Epithelial cell of esophagus (primary cell): Measurements from ENCODE around the gene ZNF628.

ENCODE experiments used
- DNase-seq: peaks from one replicate; pipeline ENCODE4 v3.0.0; 2010; ENCODE audit warnings: low read depth
- H3K4me3 ChIP-seq: 2 replicates; pipeline ENCODE4 v1.5.1; 2011; ENCODE audit warnings: mild to moderate bottlenecking, low read length, control low read depth
- CTCF ChIP-seq: IDR thresholded peaks from 2 replicates; pipeline ENCODE4 v1.5.1; 2011; ENCODE audit warnings: low read depth, mild to moderate bottlenecking, low read length, control low read depth, inconsistent platforms; ENCODE audit not compliant: insufficient read depth; ENCODE audit errors: missing control alignments

The ZNF628 gene

GRCh38 chr19:55488986-55489710, 12.7 kb downstream of the ZNF628 start:
- no peak for DNase-seq
- H3K4me3 ChIP-seq: no peak overlapping the region
- TF ChIP-seq CTCF: no peak

GRCh38 chr19:55489711-55490477, 13.5 kb downstream of the ZNF628 start:
- TF ChIP-seq CTCF: no peak
- DNase-seq: no peak
- no peak overlapping the region for H3K4me3 ChIP-seq

GRCh38 chr19:55490478-55491432, 14.3 kb downstream of the ZNF628 start:
- TF ChIP-seq CTCF: no peak
- DNase-seq: no peak
- H3K4me3 ChIP-seq: no peak overlapping the region

- DNase-seq: no peak
- TF ChIP-seq CTCF: no peak
- no peak overlapping the region for H3K4me3 ChIP-seq
These were observed 15.3 kb downstream of the ZNF628 start for GRCh38 chr19:55491546-55492360.

GRCh38 chr19:55492362-55492944, 16.0 kb downstream of the ZNF628 start:
- no peak for TF ChIP-seq CTCF
- no peak for DNase-seq
- H3K4me3 ChIP-seq: no peak overlapping the region
